Upper lobe of left lung (tissue), 4 donors: ENCODE data around the gene FPR2.

ENCODE experiments used
- POLR2AphosphoS5 ChIP-seq, 2 donors: sonication (generic); formaldehyde crosslinking; IDR thresholded peaks; one replicate each; pipeline ENCODE4 v1.5.1; 2017; ENCODE audit warnings: antibody characterized with exemption in 2 of 2
- TF ChIP-seq, protein P1 (sequence below), 6 experiments: fragments of 450-650 bp in 4 of 6; fragments of 200-600 bp in 2 of 6; sonication (generic) in 2 of 6; IDR thresholded peaks; one replicate each; pipeline ENCODE4 v1.5.1; 2016 to 2019; ENCODE audit warnings: antibody characterized with exemption in 6 of 6

DNA sequence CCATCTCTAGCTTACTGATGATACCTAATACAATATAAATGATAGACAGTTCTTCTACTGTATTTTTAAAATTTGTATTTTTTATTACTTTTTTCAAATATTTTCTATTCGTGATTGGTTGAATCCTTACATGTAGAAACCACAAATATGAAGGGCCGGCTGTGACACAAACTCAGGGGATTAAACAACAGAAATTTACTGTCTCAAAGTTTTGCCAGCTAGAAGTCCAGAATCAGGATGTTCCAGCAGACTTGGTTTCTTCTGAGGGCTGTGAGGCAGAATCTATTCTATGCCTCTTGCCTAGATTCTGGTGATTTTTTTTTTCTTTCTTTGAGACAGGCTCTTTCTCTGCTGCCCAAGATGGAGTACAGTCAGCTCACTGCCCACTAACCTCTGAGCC lies 23.1 kb upstream of the FPR2 start:
- TF ChIP-seq, protein P1, sequence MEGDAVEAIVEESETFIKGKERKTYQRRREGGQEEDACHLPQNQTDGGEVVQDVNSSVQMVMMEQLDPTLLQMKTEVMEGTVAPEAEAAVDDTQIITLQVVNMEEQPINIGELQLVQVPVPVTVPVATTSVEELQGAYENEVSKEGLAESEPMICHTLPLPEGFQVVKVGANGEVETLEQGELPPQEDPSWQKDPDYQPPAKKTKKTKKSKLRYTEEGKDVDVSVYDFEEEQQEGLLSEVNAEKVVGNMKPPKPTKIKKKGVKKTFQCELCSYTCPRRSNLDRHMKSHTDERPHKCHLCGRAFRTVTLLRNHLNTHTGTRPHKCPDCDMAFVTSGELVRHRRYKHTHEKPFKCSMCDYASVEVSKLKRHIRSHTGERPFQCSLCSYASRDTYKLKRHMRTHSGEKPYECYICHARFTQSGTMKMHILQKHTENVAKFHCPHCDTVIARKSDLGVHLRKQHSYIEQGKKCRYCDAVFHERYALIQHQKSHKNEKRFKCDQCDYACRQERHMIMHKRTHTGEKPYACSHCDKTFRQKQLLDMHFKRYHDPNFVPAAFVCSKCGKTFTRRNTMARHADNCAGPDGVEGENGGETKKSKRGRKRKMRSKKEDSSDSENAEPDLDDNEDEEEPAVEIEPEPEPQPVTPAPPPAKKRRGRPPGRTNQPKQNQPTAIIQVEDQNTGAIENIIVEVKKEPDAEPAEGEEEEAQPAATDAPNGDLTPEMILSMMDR (IDR thresholded peaks at IDR 0.05), result no peak
- no peak for TF ChIP-seq POLR2AphosphoS5 (IDR thresholded peaks at IDR 0.05)
